Activated B cell treated with CpG ODN at 0.5 μM for 24 hours (primary cell): ENCODE results near the gene NR2E1. TPM values are rescaled to one million over a fixed set of nuclear protein-coding genes. Genes with fewer than 3 reads are reported as not detected.
A peak's percentile ranks its signal among the peaks of the same experiment; 100 is the strongest.

Source experiments
- ATAC-seq: fragments of 200-7000 bp; cut with Tn5 transposase; one replicate; pipeline ENCODE4 v1.10.0; 2021; ENCODE audit warnings: low read depth, mild to moderate bottlenecking, moderate library complexity
- CTCF ChIA-PET: fragments of 350-600 bp; sonication (Branson Sonifier 250); formaldehyde crosslinking; loops from one replicate; lab custom pipeline; 2021; ENCODE audit warnings: antibody characterized with exemption; lab: Charles Lee
- POLR2A ChIA-PET: fragments of 350-600 bp; sonication (Branson Sonifier 250); formaldehyde crosslinking; loops from one replicate; lab custom pipeline; 2021; ENCODE audit warnings: antibody characterized with exemption; lab: Charles Lee
- DNase-seq: peaks from one replicate; pipeline ENCODE4 v3.0.0; 2022
- H3K27ac Mint-ChIP-seq: one replicate; pipeline ENCODE4 v1.8.0; 2020; ENCODE audit warnings: mixed read lengths
- H3K27me3 Mint-ChIP-seq: one replicate; pipeline ENCODE4 v1.8.0; 2021; ENCODE audit warnings: mixed read lengths
- H3K36me3 Mint-ChIP-seq: one replicate; pipeline ENCODE4 v1.8.0; 2021; ENCODE audit warnings: low read depth, mixed read lengths
- H3K4me1 Mint-ChIP-seq: one replicate; pipeline ENCODE4 v1.8.0; 2021; ENCODE audit warnings: mixed read lengths
- H3K4me3 Mint-ChIP-seq: one replicate; pipeline ENCODE4 v1.8.0; 2020; ENCODE audit warnings: mild to moderate bottlenecking, mixed read lengths
- H3K9me3 Mint-ChIP-seq: one replicate; pipeline ENCODE4 v1.8.0; 2020; ENCODE audit warnings: mixed read lengths
- CTCF ChIP-seq: fragments of 200-600 bp; IDR thresholded peaks from one replicate; pipeline ENCODE4 v1.8.0; 2022; ENCODE audit warnings: antibody characterized with exemption, mild to moderate bottlenecking
- intact Hi-C: fragments of 100-400 bp; cut with micrococcal nuclease; formaldehyde crosslinking; loops from one replicate; pipeline ENCODE4 v1.15.1; 2024
- total RNA-seq: library from RNA; stranded (reverse); gene quantifications from 2 replicates; pipeline ENCODE4 v1.2.3, GENCODE V29; 2022

The NR2E1 gene
- total RNA-seq, 1 donor from 2014 or later = not detected

- intact Hi-C loops = loop anchor here (5.0 kb wide), 2 partner anchors 678 to 1048 kb away; partner anchors contain the start of gene BEND3
- H3K27ac Mint-ChIP-seq = peak overlapping the region; percentile 71
- H3K4me1 Mint-ChIP-seq = peaks cover 49% of the 10 kb centered on the region
- peaks cover 6% of the 10 kb centered on the region for H3K36me3 Mint-ChIP-seq
- ChIA-PET POLR2A (no interaction called here), CTCF (interaction anchor here (1.3 kb wide), 1 partner anchor 327 kb away, joined by 5 read pairs; no protein-coding TSS in a partner anchor)
- no peak for TF ChIP-seq CTCF
- H3K27me3 Mint-ChIP-seq = peaks cover 80% of the 10 kb centered on the region
- DNase-seq (peak; percentile 21), ATAC-seq (no peak)
- H3K4me3 Mint-ChIP-seq = peak overlapping the region; percentile 71
- H3K9me3 Mint-ChIP-seq = peaks cover 3% of the 10 kb centered on the region
Measured at GRCh38 chr6:108164815-108165706, 761 bp upstream of the NR2E1 start.

- H3K27ac Mint-ChIP-seq = peak overlapping the region; percentile 41
- intact Hi-C loops = loop anchor here (5.0 kb wide), 2 partner anchors 680 to 1050 kb away; partner anchors contain the start of gene BEND3
Measured at GRCh38 chr6:108166664-108167448, 1.0 kb downstream of the NR2E1 start.

GRCh38 chr6:108167449-108168089 lies 1.7 kb downstream of the NR2E1 start:
- H3K4me1 Mint-ChIP-seq = peaks cover 56% of the 10 kb centered on the region
- intact Hi-C loops = loop anchor here (1.0 to 5.0 kb wide), 5 partner anchors 52 to 1050 kb away; partner anchors contain the start of genes BEND3 and SNX3
- CTCF ChIA-PET = interaction anchor here (0.9 to 2.1 kb wide), 4 partner anchors 12 to 325 kb away, joined by 4 to 12 read pairs (median 6); no protein-coding TSS in a partner anchor

More at GRCh38 chr6:108166664-108167448, 1.0 kb downstream of the NR2E1 start:
- ATAC-seq (no peak), DNase-seq (no peak)
- H3K36me3 Mint-ChIP-seq = peaks cover 6% of the 10 kb centered on the region
- peaks cover 79% of the 10 kb centered on the region for H3K27me3 Mint-ChIP-seq
- peak overlapping the region; percentile 57 for H3K4me3 Mint-ChIP-seq
- peaks cover 56% of the 10 kb centered on the region for H3K4me1 Mint-ChIP-seq
- ChIA-PET POLR2A (interaction anchor here (0.6 kb wide), 2 partner anchors 1048 to 1253 kb away, joined by 3 to 6 read pairs; no protein-coding TSS in a partner anchor), CTCF (interaction anchor here (1.4 to 2.1 kb wide), 2 partner anchors 50 to 326 kb away, joined by 4 to 12 read pairs; no protein-coding TSS in a partner anchor)
- peaks cover 3% of the 10 kb centered on the region for H3K9me3 Mint-ChIP-seq
- TF ChIP-seq CTCF = no peak

GRCh38 chr6:108168090-108168463 lies 2.3 kb downstream of the NR2E1 start:
- intact Hi-C loops = loop anchor here (1.0 to 5.0 kb wide), 5 partner anchors 53 to 1051 kb away; partner anchors contain the start of genes BEND3 and SNX3
- H3K4me1 Mint-ChIP-seq = peaks cover 56% of the 10 kb centered on the region

More at GRCh38 chr6:108167449-108168089, 1.7 kb downstream of the NR2E1 start:
- H3K36me3 Mint-ChIP-seq = peaks cover 6% of the 10 kb centered on the region
- DNase-seq = no peak
- no peak for TF ChIP-seq CTCF
- H3K4me3 Mint-ChIP-seq = peak overlapping the region; percentile 57
- peaks cover 3% of the 10 kb centered on the region for H3K9me3 Mint-ChIP-seq
- no peak for ATAC-seq
- H3K27ac Mint-ChIP-seq = peak overlapping the region; percentile 41
- POLR2A ChIA-PET = interaction anchor here (0.5 to 0.6 kb wide), 2 partner anchors 109 to 1253 kb away, joined by 3 read pairs; no protein-coding TSS in a partner anchor
- peaks cover 79% of the 10 kb centered on the region for H3K27me3 Mint-ChIP-seq

More at GRCh38 chr6:108168090-108168463, 2.3 kb downstream of the NR2E1 start:
- ATAC-seq (no peak), DNase-seq (peak; percentile 25)
- peaks cover 79% of the 10 kb centered on the region for H3K27me3 Mint-ChIP-seq
- H3K27ac Mint-ChIP-seq = no peak overlapping the region
- peaks cover 6% of the 10 kb centered on the region for H3K36me3 Mint-ChIP-seq
- peaks cover 3% of the 10 kb centered on the region for H3K9me3 Mint-ChIP-seq
- peak overlapping the region; percentile 57 for H3K4me3 Mint-ChIP-seq
- TF ChIP-seq CTCF = no peak
- ChIA-PET CTCF (interaction anchor here (0.6 to 2.1 kb wide), 6 partner anchors 12 to 325 kb away, joined by 3 to 12 read pairs (median 4); no protein-coding TSS in a partner anchor), POLR2A (interaction anchor here (0.5 to 1.3 kb wide), 4 partner anchors 10 to 109 kb away, joined by 3 to 4 read pairs (median 4); no protein-coding TSS in a partner anchor)
